HG03520 (cell line): ENCODE measurements around the gene HIVEP1.
"Not testable (repeated sequence)": the region's sequence is repeated elsewhere in the genome, so short reads cannot be mapped to it uniquely, and the experiment has no call there.

ENCODE experiments used
- ATAC-seq: cut with Tn5 transposase; IDR thresholded peaks from one replicate; pipeline ENCODE4 v1.9.1; 2021; ENCODE audit warnings: mild to moderate bottlenecking, moderate library complexity; ENCODE audit not compliant: unreplicated experiment

Gene HIVEP1

GRCh38 chr6:12150812-12151432 is 138.8 kb downstream of the HIVEP1 start:
- ATAC-seq: no peak

DNA sequence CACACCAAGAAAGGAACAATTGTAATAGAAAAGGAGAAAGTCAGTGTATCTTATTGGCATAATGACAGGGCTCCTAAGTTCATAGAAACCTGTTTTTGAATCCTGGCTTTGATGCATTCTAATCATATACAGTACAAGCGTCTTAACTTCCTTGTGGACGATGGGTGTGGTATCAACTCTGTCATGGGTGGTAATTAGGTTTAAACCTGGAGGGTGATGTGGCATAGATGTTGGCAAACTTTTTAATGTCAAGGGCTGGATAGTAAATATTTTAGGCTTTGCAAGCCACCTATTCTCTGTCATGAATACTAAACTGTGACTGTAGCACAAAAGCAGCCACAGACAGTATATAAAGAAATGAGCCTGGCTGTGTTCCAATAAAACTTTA is 139.3 kb downstream of the HIVEP1 start:
- no peak for ATAC-seq

- no peak for ATAC-seq
Measured at GRCh38 chr6:12152023-12152970, 140.2 kb downstream of the HIVEP1 start.

GRCh38 chr6:12155769-12156168 is 143.7 kb downstream of the HIVEP1 start:
- ATAC-seq: not testable (repeated sequence)

GRCh38 chr6:12158686-12159415 is 146.7 kb downstream of the HIVEP1 start:
- no peak for ATAC-seq

DNA sequence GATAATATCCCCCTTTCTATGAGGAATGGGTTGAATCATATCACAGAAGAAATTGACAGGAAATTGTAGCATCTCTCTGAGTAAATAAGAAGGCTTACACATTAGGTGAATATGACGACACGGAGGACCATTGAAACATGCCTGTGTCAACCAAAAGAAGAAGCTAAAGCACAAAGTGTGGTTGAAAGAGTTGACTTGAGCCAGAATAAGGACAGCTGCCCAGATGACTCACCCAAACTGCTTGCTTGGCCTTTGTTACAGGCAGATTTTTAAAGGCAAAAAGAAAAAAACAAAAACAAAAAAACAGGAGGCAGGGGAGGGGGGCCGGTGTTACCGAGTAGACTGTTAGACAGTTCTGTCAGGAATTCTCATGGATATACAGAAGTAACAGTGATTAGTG is 148.2 kb downstream of the HIVEP1 start:
- ATAC-seq: no peak

DNA sequence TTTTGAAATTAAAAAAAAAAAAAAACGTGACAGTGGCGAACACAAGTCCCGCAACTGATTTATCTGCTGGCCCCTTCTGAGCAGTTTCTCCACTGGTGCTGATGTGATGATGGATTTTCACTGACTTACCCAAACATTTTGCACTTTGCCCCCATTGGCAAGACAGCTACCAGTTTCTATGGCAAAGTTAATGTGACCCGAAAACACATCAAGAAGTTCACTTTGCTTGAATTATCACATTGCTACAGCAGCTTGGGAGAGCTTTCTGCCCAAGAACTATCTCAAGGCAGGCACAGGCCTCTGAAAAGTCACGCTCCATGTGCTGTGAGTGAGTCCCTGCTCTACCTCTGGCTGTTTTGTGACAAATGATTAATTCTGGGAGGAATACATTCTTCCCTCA is 150.1 kb downstream of the HIVEP1 start:
- ATAC-seq: no peak

DNA sequence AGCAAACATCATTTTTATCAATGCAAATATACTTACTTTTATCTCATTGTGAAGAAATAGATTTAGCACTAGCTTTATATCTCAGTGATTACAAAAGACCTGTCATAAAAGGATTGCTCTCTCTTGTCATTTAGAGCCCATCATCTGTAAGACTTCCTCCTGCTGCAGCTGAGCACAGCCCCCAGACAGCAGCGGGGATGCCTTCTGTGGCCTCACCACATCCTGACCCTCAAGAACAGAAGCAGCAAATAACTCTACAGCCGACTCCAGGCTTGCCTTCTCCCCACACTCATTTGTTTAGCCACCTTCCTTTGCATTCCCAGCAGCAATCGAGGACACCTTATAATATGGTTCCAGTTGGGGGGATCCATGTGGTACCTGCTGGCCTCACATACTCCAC is 151.0 kb downstream of the HIVEP1 start:
- ATAC-seq: no peak

DNA sequence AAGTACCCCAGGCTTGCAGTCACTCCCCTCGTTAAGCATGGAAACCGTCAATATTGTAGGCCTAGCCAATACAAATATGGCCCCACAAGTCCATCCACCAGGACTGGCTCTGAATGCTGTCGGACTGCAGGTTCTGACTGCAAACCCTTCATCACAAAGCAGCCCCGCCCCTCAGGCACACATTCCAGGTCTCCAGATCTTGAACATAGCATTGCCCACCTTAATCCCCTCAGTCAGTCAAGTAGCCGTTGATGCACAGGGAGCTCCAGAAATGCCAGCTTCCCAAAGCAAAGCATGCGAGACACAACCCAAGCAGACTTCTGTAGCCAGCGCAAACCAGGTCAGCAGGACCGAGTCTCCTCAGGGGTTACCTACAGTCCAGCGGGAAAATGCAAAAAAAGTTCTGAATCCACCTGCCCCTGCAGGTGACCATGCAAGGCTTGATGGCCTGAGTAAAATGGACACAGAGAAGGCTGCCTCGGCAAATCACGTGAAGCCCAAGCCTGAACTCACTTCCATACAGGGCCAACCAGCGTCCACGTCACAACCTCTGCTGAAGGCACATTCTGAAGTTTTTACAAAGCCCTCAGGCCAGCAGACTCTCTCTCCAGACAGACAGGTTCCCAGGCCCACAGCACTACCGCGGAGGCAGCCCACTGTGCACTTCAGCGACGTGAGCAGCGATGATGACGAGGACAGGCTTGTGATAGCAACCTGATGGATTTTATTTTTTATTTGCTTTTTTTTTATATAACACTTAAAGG is 151.8 kb downstream of the HIVEP1 start:
- no peak for ATAC-seq

DNA sequence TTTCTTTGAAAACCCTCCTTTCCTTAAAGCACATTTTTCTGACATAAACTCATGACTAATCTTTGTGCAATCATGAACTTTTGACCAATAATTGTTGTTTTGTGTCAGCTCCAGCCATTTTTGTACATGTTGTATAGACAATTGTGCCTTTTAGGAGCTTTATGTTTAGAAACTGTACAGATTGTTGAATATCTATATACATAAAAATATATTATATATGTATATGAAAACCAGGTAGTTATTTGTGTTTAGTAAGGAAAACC is 152.3 kb downstream of the HIVEP1 start:
- ATAC-seq: no peak

- no peak for ATAC-seq
Measured at GRCh38 chr6:12165297-12165696, 153.2 kb downstream of the HIVEP1 start.

GRCh38 chr6:12165722-12166280 is 153.7 kb downstream of the HIVEP1 start:
- ATAC-seq: no peak

DNA sequence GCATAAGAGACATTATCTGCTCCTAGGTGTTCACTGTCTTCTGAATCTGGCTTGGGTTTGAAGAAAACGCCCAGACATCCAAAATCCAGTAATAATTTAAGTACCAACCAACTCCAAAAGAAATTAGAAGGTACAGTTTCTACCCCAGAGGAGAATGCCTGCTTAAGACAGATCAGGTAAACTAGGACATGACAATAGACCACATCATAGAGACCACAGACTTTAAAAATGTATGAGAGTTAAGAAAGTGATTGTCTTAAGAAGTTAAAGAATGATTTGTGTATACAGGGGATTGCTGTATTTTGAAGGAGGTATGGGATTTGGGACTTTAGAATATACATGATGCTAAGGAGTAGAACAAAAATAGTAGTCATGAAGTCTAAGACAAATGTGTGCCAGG is 157.3 kb downstream of the HIVEP1 start:
- ATAC-seq: no peak

- ATAC-seq: no peak
Measured at GRCh38 chr6:12170351-12171092, 158.4 kb downstream of the HIVEP1 start.

DNA sequence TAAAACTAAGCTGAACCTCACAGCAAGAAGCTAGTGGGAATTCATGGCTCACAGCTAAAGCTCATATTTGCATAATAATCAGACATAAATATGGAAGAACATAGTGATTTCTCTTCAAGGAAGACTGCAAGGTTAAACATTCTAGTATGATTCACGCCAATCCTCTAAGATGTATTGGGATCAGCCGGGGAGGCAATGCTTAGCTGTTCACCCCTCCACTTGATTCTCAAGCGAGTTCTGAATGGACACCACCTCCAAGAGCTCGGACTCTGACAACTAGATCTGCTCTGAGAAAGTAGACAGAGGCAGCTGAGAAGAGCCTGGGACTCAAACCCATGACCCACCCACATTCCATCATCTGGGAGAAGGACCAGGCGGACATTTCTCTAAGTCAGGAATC is 159.6 kb downstream of the HIVEP1 start:
- ATAC-seq: no peak

DNA sequence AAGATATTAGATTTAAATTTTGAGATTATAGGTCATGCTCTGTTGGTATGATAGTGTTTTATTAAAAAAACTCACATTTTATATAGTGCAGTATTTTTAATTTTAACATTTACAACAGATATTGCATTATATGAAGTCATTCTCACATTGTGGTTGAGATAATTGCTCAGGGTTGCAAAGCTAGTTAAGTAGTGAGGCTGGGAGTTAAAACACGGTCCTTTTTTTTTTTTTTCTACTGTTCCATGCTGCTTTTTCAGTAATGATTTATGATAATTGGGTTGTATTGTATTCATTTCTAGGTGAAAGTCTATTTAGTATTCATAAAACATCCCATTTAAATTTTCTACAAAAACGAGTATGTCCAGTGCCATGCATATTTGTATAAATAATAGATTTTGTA is 160.5 kb downstream of the HIVEP1 start:
- no peak for ATAC-seq

DNA sequence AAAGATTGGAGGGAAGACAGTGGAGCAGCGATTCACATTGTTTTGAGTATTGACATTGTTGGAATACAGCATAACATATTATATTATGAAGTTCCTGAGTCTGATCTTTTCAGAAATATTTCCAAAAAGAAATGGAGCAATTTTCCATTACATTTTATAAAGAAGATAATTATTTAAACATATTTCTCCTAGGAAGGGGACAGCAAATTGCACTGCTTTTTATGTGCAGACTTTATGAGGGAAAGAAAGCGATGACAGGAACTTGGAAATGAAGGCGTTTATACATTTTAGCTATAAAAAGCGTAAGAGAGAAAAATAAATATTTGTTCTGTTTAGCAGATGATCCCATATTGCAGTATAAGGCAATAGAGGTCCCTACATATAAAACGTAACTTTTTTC is 161.1 kb downstream of the HIVEP1 start:
- ATAC-seq: no peak

- no peak for ATAC-seq
Measured at GRCh38 chr6:12173661-12174060, 161.5 kb downstream of the HIVEP1 start.

GRCh38 chr6:12174878-12175277 is 162.8 kb downstream of the HIVEP1 start:
- no peak for ATAC-seq

- no peak for ATAC-seq
Measured at GRCh38 chr6:12175626-12176025, 163.5 kb downstream of the HIVEP1 start.
